Measurements from ENCODE around the gene RPH3AL.

The RPH3AL gene, protein sequence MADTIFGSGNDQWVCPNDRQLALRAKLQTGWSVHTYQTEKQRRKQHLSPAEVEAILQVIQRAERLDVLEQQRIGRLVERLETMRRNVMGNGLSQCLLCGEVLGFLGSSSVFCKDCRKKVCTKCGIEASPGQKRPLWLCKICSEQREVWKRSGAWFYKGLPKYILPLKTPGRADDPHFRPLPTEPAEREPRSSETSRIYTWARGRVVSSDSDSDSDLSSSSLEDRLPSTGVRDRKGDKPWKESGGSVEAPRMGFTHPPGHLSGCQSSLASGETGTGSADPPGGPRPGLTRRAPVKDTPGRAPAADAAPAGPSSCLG
- total RNA-seq, result 1.5 to 1.6 reads per million in 2 donors

- no peak for DNase-seq
Measured at GRCh38 chr17:352421-353212, at the start of gene RPH3AL. TSS of gene RPH3AL (minus strand) at chr17:352807. CDS start at chr17:327543, 25,264 bp downstream.

GRCh38 chr17:400257-400656 is 47.6 kb upstream of the RPH3AL start:
- DNase-seq, result no peak

DNA sequence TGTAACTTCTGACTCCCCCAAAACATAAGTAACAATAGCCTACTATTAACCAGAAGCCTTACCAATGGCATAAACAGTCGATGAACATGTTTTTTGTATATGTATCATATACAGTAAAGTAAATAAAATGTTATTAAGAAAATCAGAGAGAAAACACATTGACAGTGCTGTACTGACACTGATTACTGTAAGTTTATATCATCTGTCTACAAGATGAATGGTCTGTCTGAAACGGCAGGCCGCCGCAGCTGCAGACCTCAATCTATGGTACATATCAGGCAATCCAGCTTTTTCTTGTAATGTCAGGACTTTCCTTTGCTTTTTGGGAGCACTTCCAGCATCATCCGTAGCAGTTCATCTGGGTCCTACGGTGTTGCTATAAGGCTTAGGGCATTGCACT is 44.2 kb upstream of the RPH3AL start:
- DNase-seq, result no peak

DNA sequence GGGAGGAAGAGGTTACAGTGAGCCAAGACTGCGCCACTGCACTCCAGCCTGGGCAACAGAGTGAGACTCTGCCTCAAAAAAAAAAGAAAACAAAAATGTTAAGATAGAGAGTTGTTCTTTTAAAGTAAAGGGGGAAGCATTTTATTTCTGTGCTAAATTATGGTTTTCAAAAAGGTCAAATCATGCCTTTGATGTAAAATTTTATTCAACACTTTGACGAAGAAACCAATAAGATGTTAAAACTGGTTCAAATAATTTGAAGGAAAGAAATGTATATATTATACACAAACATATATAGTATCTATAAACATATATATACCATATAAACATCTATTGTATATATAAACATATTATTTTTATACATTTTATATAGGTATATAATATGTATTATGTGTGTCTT is 43.4 kb upstream of the RPH3AL start:
- DNase-seq, result no peak

GRCh38 chr17:395179-395578 is 42.6 kb upstream of the RPH3AL start:
- DNase-seq, result no peak

DNA sequence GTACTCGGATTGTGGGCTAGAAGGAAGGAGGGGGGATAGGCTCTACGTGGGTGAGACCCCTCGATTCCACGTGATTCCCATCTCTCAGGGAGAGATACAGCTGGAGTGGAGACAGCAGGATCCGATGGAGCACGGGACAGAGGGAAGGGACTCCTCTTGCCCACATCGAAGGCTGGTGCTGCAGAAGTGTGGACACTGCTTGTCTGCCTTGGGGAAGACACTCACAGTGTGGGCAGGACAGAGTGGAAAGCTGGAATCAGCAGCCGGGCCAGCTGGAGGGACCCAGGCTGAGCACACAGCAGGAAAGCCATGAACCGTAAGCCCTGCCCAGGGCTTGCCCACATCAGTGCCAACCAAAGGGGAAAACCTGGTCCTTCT is 42.1 kb upstream of the RPH3AL start:
- no peak for DNase-seq

DNA sequence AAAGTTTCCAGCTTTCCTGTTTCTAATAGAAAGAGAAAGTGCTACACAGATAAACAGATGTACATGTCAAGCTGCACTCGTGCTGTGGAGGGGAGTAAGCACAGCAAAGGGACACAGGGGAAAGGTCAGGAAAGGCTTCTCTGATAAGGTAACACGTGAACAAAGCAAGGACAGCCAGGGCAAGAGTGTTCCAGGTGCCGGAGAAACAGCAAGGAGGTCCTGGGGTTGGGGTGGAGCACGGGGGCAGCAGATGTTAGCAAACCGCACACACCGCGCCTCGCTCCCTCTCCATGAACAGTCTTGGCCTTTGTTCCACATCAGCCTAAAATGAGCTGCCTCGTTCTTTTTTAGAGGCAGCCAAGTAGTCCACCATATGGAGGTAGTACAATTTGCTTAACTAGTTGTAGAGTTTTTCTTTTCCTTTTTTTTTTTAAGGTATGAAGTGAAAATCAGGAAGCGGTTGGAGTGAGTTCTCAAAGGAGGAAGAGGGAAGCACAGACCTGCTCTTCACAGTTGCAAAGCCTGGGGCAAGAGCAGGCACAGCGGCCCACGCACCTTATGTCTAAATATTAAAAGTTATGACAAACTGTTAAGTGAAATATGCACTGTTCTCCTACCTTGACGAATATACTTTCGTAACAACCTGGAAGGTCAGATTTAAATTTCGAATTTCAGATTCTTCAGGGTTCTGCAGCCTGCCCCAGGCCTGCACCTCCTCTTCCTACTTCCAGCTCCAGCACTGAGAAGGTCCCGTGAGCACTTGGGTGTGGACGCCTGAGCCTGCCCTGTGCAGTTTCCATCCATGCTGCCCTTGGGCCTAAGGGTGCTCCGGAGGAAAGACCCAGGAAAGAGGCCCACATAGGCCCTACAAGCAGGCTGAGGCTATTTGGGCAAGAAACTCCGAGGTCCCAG is 41.5 kb upstream of the RPH3AL start:
- DNase-seq, result no peak

DNA sequence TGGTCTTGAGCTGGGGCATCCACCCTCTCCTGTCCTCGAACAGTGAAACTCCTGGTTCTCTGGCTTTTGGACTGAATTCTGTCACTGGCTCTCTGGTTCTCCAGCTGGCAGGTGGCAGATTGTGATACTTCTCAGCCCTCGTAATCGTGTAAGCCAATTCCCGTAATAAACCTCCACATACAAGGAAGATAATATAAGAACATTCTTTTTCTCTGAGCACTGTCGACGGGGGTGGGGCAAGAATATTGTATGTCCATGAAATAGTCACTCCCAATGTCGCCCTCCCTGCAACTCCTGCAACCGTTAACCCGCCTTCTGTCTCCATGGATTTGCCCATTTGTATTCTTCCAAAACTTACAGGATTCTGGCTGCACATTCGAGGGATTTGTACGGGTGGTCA is 39.2 kb upstream of the RPH3AL start:
- no peak for DNase-seq

DNA sequence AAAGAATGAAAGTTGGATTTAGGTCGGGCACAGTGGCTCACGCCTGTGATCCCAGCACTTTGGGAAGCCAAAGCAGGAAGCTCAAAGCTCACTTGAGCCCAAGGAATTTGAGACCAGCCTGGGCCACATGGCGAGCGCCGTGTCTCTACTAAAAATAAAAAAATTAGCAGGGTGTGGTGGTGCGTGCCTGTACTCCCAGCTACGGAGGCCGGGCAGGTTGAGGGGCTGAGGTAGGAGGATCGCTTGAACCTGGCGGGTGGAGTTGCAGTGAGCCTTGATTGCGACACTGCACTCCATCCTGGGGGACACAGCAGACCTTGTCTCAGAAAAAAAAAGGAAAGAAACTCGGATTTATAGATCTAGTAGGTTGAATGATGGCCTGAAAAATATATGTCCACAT is 37.4 kb upstream of the RPH3AL start:
- DNase-seq, result no peak

DNA sequence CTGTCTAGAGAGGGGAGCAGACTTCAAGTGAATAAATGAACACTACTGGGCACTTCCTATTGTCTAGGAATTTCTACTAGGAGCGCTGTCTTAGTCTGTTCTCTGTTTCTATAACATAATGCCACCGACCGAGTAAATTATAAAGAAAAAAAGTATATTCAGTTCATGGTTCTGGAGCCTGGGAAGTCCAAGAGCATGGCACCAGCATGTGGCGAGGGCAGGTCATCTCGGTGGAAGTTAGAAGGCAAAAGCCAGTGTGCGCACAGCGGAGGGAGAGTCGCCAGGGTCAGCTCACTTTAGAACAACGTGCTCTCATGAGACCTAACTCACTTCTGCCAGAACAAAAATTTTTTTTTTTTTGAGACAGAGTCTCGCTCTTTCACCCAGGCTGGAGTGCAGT is 35.5 kb upstream of the RPH3AL start:
- DNase-seq, result no peak

GRCh38 chr17:386141-386876 is 33.7 kb upstream of the RPH3AL start:
- peak; percentile 32 to 58 (median 49) for DNase-seq

GRCh38 chr17:385836-386140 is 33.2 kb upstream of the RPH3AL start:
- DNase-seq, result no peak

- DNase-seq, result peak in 1 of 5 experiments; percentile 17
Measured at GRCh38 chr17:385178-385835, 32.7 kb upstream of the RPH3AL start.

- no peak for DNase-seq
Measured at GRCh38 chr17:384622-385177, 32.1 kb upstream of the RPH3AL start.

DNA sequence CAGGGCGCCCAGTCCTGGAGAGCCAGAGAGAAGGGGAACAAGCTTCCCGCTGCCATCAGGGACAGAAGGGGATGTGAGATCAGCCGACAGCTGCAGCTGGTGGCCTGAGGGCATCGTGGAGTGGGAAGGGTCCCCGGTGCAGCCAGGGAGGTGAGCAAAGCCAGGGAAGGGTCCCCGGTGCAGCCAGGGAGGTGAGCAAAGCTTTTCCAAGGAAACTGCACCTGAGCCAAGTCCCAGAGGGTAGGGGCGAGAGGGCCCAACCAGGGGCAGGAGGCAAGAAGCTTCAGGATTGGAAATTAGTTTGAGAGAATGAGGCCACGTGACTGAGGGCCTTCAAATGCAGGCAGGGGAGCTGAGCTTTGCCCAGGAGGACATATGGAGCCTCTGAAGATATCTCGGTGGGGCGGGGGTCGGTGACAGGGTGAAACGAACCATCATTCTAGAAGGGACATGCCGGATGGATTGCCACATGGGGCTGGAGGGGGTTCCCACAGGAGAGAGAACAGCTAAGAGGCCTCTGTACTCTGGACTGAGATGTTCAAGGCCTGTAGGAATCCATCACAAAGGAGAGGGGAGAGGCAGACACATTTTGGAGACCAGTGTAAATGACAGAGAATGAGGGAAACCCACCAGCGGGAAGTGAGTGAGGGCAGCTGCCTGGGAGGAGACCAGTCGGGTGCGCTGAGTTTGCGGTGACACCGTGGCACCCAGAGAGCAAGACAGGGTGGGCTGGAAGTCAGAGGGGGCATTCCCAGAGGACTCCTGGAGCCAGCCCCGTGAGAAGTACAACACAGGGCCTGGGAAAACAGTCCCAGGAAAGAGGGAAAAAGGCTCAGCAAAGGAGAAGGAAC is 31.4 kb upstream of the RPH3AL start:
- no peak for DNase-seq

DNA sequence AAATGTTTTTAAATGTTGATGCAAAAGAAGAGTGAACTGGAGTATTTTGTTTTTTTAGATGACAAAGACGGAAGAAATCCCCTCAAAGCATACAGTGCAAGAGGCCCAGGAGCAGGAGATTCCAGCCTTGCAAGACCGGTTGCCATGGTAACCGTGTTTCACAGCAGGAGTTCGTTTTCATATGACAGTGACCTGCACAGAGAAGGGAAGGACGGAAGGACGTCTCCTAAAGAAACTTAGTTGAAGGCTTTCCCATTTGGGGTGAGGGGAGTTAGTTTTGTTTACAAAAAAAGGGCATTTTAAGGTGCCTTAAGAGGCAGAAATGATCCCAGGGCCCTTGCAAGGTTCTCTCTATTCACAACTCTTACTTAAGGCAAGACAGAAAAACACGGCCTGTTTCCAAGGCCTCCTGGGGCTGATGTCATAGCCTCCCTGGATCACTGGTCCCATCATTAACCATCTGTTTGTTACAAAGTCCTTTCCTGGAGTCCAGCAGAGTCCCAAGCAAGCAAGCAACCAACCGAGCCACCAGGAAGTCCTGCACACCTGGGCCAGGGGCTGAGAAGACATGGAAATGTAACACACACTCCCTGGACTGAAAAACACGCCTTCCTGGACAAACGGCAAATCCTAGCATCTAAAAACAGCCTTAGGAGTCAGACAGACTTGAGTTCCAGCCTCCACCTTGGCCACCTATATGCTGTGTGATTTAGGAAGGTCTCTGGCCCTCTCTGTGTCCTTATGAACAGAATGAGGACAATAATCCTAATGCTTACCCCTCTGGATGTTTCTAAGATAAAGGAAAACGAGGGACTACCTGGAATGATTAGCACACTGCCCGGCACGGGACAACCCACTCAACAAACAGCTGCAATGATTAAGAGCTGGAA is 30.3 kb upstream of the RPH3AL start:
- DNase-seq, result no peak

GRCh38 chr17:381941-382643 is 29.5 kb upstream of the RPH3AL start:
- DNase-seq, result no peak

DNA sequence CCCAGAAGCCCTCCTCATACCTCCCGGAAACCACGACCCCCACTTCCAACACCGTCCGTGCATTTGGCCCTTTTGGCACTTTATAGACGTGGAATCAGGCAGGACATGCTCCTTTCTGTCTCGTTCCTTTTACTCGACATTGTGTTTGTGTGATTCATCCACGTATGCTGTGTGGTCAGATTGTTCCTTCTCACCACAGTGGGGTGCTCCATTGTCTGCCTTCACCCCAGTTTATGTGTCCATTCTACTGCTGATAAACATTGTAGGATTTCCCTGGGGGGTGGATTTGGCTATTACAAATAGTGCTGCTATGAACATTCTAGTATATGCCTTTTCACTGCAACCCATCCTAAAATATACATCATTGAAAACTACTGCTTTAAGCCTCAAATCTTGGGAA is 28.9 kb upstream of the RPH3AL start:
- peak in 1 of 5 experiments; percentile 31 for DNase-seq
